Central memory CD8-positive, alpha-beta T cell (primary cell): ENCODE results near the gene ANAPC2.
A peak's percentile ranks its signal among the peaks of the same experiment; 100 is the strongest.

Source experiments
- ATAC-seq: fragments of 150-1000 bp; cut with Tn5 transposase; replicated peaks from 2 replicates; pipeline ENCODE4 v1.10.0; 2022; ENCODE audit warnings: mild to moderate bottlenecking, moderate FRiP score, moderate number of reproducible peaks; ENCODE audit not compliant: poor library complexity, severe bottlenecking; ENCODE audit errors: extremely low read depth
- DNase-seq, 2 donors: peaks; one replicate each; pipeline ENCODE4 v3.0.0; 2021; ENCODE audit warnings: low spot score in 2 of 2
- H3K27ac Mint-ChIP-seq: one replicate; pipeline ENCODE4 v1.8.0; 2022; ENCODE audit warnings: low read depth, mild to moderate bottlenecking, moderate library complexity, mixed read lengths
- H3K27me3 Mint-ChIP-seq: one replicate; pipeline ENCODE4 v1.8.0; 2022; ENCODE audit warnings: mixed read lengths
- H3K36me3 Mint-ChIP-seq: one replicate; pipeline ENCODE4 v1.8.0; 2022; ENCODE audit warnings: mild to moderate bottlenecking, moderate library complexity, mixed read lengths; ENCODE audit not compliant: insufficient read depth
- H3K4me1 Mint-ChIP-seq: one replicate; pipeline ENCODE4 v1.8.0; 2022; ENCODE audit warnings: mixed read lengths
- H3K4me3 Mint-ChIP-seq: one replicate; pipeline ENCODE4 v1.8.0; 2022; ENCODE audit warnings: mild to moderate bottlenecking, moderate library complexity, mixed read lengths
- H3K9me3 Mint-ChIP-seq: one replicate; pipeline ENCODE4 v1.8.0; 2022; ENCODE audit warnings: mixed read lengths

Gene ANAPC2

DNA sequence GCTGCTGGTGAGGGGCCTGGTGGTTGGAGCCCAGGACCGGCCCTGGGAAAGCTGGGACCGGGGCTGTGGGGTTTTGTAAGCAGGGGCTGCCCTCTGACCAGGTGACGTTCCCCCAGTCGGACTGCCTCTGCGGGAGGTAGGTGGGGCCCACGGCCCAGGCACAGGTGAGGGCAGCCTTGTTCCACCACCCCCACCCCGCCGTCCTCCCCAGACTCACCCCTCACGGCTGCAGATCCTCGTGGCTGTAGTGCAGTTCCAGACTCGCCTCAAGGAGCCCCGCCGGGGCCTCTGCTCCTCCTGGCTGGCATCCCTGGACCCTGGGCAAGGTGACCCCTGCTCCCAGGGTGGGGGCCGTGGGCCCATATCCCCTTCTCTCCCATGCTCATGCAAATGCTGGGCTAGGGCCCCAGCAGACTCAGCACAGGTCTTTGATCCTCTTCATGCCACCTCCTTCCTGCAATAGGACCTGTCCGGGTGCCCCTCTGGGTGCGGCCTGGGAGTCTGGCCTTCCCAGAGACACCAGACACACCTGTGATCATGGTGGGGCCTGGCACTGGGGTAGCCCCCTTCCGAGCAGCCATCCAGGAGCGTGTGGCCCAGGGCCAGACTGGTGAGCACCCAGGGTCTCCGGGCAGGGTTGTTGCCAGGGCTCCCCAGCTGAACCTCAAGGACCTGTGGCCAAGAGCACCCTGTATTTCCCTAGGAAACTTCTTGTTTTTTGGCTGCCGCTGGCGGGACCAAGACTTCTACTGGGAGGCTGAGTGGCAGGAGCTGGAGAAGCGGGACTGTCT is 27.0 kb upstream of the ANAPC2 start:
- Mint-ChIP-seq H3K9me3 (no peaks in the 10 kb centered on the region), H3K4me3 (no peak overlapping the region), H3K4me1 (peaks cover 6% of the 10 kb centered on the region), H3K27me3 (no peaks in the 10 kb centered on the region), H3K27ac (no peak overlapping the region), H3K36me3 (peaks cover 7% of the 10 kb centered on the region)
- no peak for DNase-seq
- no peak for ATAC-seq

DNA sequence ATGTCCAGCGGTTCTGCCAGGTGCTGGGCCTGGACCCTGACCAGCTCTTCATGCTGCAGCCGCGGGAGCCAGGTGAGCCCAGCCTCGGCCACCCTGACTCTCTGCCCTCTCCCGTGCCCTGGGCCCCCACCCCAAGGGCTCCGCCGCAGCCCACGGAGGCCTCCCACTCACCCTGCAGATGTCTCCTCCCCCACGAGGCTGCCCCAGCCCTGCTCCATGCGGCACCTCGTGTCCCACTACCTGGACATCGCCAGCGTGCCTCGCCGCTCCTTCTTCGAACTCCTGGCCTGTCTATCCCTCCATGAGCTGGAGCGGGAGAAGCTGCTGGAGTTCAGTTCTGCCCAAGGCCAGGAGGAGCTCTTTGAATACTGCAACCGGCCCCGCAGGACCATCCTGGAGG is 26.3 kb upstream of the ANAPC2 start:
- Mint-ChIP-seq H3K27me3 (no peaks in the 10 kb centered on the region), H3K4me3 (no peak overlapping the region), H3K36me3 (peaks cover 7% of the 10 kb centered on the region), H3K27ac (no peak overlapping the region), H3K9me3 (no peaks in the 10 kb centered on the region), H3K4me1 (peaks cover 6% of the 10 kb centered on the region)
- DNase-seq = no peak
- no peak for ATAC-seq

- Mint-ChIP-seq H3K27me3 (no peaks in the 10 kb centered on the region), H3K9me3 (no peaks in the 10 kb centered on the region), H3K4me1 (peaks cover 6% of the 10 kb centered on the region), H3K27ac (peak overlapping the region; percentile 38), H3K4me3 (no peak overlapping the region), H3K36me3 (peaks cover 8% of the 10 kb centered on the region)
- DNase-seq (no peak), ATAC-seq (no peak)
These were observed 25.1 kb upstream of the ANAPC2 start for GRCh38 chr9:137213160-137214060.

DNA sequence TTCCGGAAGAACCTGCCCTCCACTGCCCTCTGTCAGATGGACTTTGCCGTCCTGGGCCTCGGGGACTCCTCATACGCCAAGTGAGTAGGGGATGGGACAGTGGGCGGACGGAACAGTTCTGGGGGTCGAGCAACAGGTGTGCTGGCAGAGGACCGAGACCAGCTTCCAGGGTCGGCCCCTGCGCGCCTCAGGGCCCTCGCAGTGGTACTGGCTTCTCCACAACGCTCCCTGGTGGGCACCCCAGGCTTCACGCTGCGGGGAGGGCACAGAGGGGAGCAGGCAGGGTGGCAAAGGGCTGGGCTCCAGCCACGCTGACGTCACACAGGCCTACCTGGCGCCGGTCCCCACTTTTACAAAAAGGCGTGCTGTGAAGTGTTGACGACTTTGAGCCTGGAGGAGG is 24.2 kb upstream of the ANAPC2 start:
- no peaks in the 10 kb centered on the region for H3K9me3 Mint-ChIP-seq
- H3K4me3 Mint-ChIP-seq = no peak overlapping the region
- H3K36me3 Mint-ChIP-seq = peaks cover 11% of the 10 kb centered on the region
- no peaks in the 10 kb centered on the region for H3K27me3 Mint-ChIP-seq
- peaks cover 10% of the 10 kb centered on the region for H3K4me1 Mint-ChIP-seq
- DNase-seq (no peak), ATAC-seq (no peak)
- H3K27ac Mint-ChIP-seq = peak overlapping the region; percentile 38

DNA sequence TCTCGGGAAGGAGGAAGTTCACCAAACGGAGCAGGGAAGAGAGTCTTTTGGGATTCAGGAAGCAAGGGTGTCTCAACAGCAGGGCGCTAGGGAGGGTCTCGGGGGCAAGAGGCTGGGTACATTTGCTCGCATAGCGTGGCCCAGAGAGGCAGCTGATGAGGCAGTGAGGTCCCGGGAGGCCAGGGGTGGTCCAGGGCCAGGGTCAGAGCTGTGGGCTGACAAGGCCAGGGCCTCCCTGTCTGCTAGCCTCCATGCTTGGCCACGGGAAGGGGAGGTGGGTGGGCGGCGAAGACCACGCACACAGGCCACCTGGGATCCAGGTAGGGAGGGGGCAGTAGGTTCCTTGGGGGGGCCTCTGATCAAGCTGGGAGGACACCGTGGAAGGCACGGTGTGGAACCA is 23.2 kb upstream of the ANAPC2 start:
- H3K27ac Mint-ChIP-seq = no peak overlapping the region
- H3K36me3 Mint-ChIP-seq = peaks cover 11% of the 10 kb centered on the region
- H3K4me1 Mint-ChIP-seq = peaks cover 19% of the 10 kb centered on the region
- H3K4me3 Mint-ChIP-seq = no peak overlapping the region
- no peaks in the 10 kb centered on the region for H3K9me3 Mint-ChIP-seq
- no peaks in the 10 kb centered on the region for H3K27me3 Mint-ChIP-seq
- no peak for DNase-seq
- ATAC-seq = no peak

DNA sequence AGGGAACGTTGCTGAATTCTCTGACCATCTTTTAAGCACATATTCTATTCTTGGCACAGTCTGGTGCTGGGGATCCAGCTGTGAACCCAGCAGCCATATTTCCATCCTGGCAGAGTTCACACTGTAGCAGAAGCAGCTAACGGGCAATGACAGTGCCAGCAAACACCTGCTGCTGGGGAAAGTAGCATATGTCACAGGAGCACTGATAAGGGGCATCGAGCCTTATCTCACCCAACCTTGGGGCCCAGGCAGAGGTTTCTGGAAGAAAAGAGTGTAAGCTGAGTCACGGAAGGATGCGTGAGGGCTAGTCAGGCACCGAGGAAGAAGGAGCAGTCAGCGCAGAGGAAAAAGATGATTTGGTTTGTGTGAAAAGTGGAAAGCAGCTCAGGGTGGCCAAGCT is 18.2 kb upstream of the ANAPC2 start:
- H3K4me1 Mint-ChIP-seq = peaks cover 50% of the 10 kb centered on the region
- peaks cover 18% of the 10 kb centered on the region for H3K36me3 Mint-ChIP-seq
- H3K4me3 Mint-ChIP-seq = peak overlapping the region; percentile 90

DNA sequence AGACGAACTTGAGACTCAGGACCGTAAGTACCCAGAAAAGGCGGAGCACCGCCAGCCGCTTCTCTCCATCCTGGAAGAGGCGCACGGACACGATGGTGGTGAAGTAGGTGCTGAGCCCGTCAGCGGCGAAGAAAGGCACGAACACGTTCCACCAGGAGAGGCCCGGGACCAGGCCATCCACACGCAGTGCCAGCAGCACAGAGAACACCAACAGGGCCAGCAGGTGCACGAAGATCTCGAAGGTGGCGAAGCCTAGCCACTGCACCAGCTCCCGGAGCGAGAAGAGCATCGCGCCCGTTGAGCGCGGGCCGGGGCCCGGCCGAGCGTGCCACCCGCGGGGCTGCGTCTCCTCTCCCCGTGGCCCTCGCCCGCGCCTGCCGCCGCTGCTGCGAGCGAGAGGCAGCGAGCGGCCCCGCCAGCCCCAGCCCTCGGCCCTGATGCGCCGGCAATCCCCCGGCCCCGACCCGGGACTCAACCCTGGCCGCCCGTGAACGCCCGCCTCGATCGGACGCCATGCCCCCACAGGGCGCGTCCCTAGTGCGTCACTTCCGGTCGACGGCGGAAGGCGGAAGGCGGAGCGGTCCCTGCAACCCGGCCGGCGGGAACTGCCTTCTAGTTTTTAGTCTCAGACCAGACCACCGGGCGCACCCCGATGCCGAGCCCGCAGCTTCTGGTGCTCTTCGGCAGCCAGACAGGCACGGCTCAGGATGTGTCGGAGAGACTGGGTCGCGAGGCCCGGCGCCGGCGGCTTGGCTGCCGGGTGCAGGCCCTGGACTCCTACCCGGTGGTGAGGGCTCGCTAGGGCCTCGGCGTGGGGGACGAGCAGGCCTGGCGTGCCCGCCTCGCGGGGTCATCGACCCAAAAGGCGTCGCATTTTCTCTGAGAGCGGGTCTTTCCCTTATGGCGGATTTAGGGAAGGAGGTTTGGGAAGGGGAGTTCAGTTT is 17.0 kb upstream of the ANAPC2 start, which contains the start of the genes NDOR1 and TMEM203:
TSS of gene NDOR1 (plus strand) at position 575 of the 944 bp plus-strand sequence. CDS start at position 653, 78 bp downstream.
TSS of gene TMEM203 (minus strand) at position 523 of the 944 bp plus-strand sequence. CDS start at position 289, 234 bp downstream.
- Mint-ChIP-seq H3K9me3 (no peaks in the 10 kb centered on the region), H3K4me3 (peak within 1 kb of the TSS; percentile 90), H3K36me3 (peaks cover 22% of the 10 kb centered on the region), H3K4me1 (peaks cover 48% of the 10 kb centered on the region), H3K27me3 (no peaks in the 10 kb centered on the region), H3K27ac (peak within 1 kb of the TSS; percentile 94)
- ATAC-seq = peak; percentile 50
- peak; percentile 87 to 88 for DNase-seq

More for the DNA sequence above, 18.2 kb upstream of the ANAPC2 start:
- Mint-ChIP-seq H3K9me3 (no peaks in the 10 kb centered on the region), H3K27me3 (no peaks in the 10 kb centered on the region), H3K27ac (peak overlapping the region; percentile 94)
- ATAC-seq (no peak), DNase-seq (no peak)

DNA sequence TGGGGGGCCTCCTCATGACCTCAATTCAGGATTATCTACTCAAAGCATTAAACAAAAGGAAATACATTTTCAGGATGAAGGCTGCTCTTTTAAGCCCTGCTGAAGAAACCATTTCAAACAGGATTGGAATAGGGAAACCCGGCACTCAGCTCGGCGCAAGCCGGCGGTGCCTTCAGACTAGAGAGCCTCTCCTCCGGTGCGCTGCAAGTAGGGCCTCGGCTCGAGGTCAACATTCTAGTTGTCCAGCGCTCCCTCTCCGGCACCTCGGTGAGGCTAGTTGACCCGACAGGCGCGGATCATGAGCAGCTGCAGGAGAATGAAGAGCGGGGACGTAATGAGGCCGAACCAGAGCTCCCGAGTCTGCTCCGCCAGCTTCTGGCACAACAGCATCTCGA is 16.4 kb upstream of the ANAPC2 start:
- Mint-ChIP-seq H3K27me3 (no peaks in the 10 kb centered on the region), H3K36me3 (peaks cover 22% of the 10 kb centered on the region), H3K27ac (peak overlapping the region; percentile 94), H3K4me3 (peak overlapping the region; percentile 90), H3K9me3 (no peaks in the 10 kb centered on the region), H3K4me1 (peaks cover 48% of the 10 kb centered on the region)
- ATAC-seq (no peak), DNase-seq (no peak)

DNA sequence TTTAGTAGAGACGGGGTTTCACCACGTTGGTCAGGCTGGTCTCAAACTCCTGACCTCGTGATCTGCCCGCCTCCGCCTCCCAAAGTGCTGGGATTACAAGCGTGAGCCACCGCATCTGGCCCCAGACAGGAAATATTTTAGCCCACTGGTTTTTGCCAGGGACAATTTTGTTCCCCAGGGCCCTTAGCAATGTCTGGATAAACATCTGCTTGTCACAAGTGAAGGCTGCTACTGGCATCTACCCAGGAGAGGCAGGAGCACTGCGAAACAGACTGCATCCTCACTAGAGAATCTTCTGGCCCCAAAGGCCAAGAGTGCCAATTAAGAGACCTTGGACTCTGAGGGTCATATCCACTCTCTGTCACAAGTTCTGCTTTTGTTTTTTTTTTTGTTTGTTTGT is 14.6 kb upstream of the ANAPC2 start:
- H3K36me3 Mint-ChIP-seq = peaks cover 20% of the 10 kb centered on the region
- DNase-seq (no peak), ATAC-seq (no peak)
- peaks cover 48% of the 10 kb centered on the region for H3K4me1 Mint-ChIP-seq
- H3K27ac Mint-ChIP-seq = no peak overlapping the region
- no peaks in the 10 kb centered on the region for H3K9me3 Mint-ChIP-seq
- H3K4me3 Mint-ChIP-seq = no peak overlapping the region
- no peaks in the 10 kb centered on the region for H3K27me3 Mint-ChIP-seq

GRCh38 chr9:137201205-137201868 is 13.0 kb upstream of the ANAPC2 start:
- Mint-ChIP-seq H3K9me3 (no peaks in the 10 kb centered on the region), H3K4me1 (peaks cover 33% of the 10 kb centered on the region), H3K27me3 (no peaks in the 10 kb centered on the region), H3K4me3 (peak overlapping the region; percentile 82), H3K27ac (peak overlapping the region; percentile 81), H3K36me3 (peaks cover 13% of the 10 kb centered on the region)
- ATAC-seq = no peak
- no peak for DNase-seq

GRCh38 chr9:137200311-137201204 is 12.2 kb upstream of the ANAPC2 start, which contains the start of gene TPRN:
Gene TPRN, minus strand, starts transcription at chr9:137200741. Its CDS starts 30 bp downstream, at chr9:137200711.
- Mint-ChIP-seq H3K9me3 (no peaks in the 10 kb centered on the region), H3K36me3 (peaks cover 8% of the 10 kb centered on the region), H3K27ac (peak within 1 kb of the TSS; percentile 81), H3K27me3 (no peaks in the 10 kb centered on the region), H3K4me3 (peak within 1 kb of the TSS; percentile 82), H3K4me1 (peaks cover 25% of the 10 kb centered on the region)
- DNase-seq (peak; percentile 92 to 97), ATAC-seq (peak; percentile 96)
